H1 (cell line): ENCODE measurements around the gene HMGCLL1. TPM values are rescaled to one million over a fixed set of nuclear protein-coding genes. Genes with fewer than 3 reads are reported as not detected.

Experiments
- CHD2 ChIP-seq: IDR thresholded peaks from 2 replicates; pipeline ENCODE4 v1.6.1; 2012; ENCODE audit warnings: low read length, improper control_type of control experiment
- CHD7 ChIP-seq: fragments of 300-600 bp; sonication (generic); IDR thresholded peaks from 2 replicates; pipeline ENCODE4 v1.7.1; 2012; ENCODE audit warnings: low read length, moderate library complexity, mild to moderate bottlenecking, inconsistent platforms; ENCODE audit not compliant: insufficient replicate concordance
- CTCF ChIP-seq, 3 experiments: IDR thresholded peaks; 1 replicate in 2 of 3; 2 replicates in 1 of 3; pipeline versions ENCODE4 v1.5.1 to v1.6.1; 2011; ENCODE audit warnings: low read length in 3 of 3, mild to moderate bottlenecking in 3 of 3, inconsistent platforms in 2 of 3, low read depth in 1 of 3, moderate library complexity in 1 of 3; ENCODE audit not compliant: insufficient read depth in 1 of 3; ENCODE audit errors: control extremely low read depth in 1 of 3
- EZH2 ChIP-seq: fragments of 200-600 bp; sonication (generic); IDR thresholded peaks from 2 replicates; pipeline ENCODE4 v1.7.1; 2012; ENCODE audit warnings: low read depth, mild to moderate bottlenecking, moderate library complexity, low read length, inconsistent platforms; ENCODE audit not compliant: severe bottlenecking
- GTF2F1 ChIP-seq: IDR thresholded peaks from 2 replicates; pipeline ENCODE4 v1.6.1; 2012; ENCODE audit warnings: low read depth, low read length, improper control_type of control experiment, borderline replicate concordance
- NANOG ChIP-seq: IDR thresholded peaks from 2 replicates; pipeline ENCODE4 v1.6.1; 2011; ENCODE audit warnings: low read length, low read depth, mild to moderate bottlenecking, inconsistent platforms; ENCODE audit not compliant: insufficient read depth, poor library complexity, severe bottlenecking
- SIN3A ChIP-seq, 2 experiments: IDR thresholded peaks in 1 of 2; conservative IDR thresholded peaks in 1 of 2; 2 replicates each; pipeline ENCODE4 v1.6.1; 2011 to 2012; ENCODE audit warnings: low read length in 2 of 2, improper control_type of control experiment in 1 of 2, low read depth in 1 of 2, mild to moderate bottlenecking in 1 of 2
- polyA plus RNA-seq, 7 experiments: library from polyadenylated mRNA; depleted of rRNA in 3 of 7; stranded (reverse) in 5 of 7; unstranded in 2 of 7; fragments of >200 nt in 5 of 7; fragments of 200-250 nt in 2 of 7; gene quantifications; 1 replicate in 5 of 7; 2 replicates in 1 of 7; 4 replicates in 1 of 7; pipeline versions ENCODE4 v1.2.1 to v1.2.3, GENCODE V29; 2011 to 2013; ENCODE audit warnings: missing spikeins in 2 of 7, mixed read lengths in 2 of 7
- total RNA-seq: library from RNA; stranded (reverse); fragmentation: NEBNext Ultra II Directional; extraction: Animal tissue kit (Norgen Biotek cat#: 25700); gene quantifications from 2 replicates; pipeline ENCODE4 v1.2.1, GENCODE V29; 2021

The HMGCLL1 gene
- total and polyA plus RNA-seq, 2 of the 8 experiments (the other 6 are each of a cell fraction or from before 2014, with no cell fraction given) = 0.06 to 0.41 TPM

DNA sequence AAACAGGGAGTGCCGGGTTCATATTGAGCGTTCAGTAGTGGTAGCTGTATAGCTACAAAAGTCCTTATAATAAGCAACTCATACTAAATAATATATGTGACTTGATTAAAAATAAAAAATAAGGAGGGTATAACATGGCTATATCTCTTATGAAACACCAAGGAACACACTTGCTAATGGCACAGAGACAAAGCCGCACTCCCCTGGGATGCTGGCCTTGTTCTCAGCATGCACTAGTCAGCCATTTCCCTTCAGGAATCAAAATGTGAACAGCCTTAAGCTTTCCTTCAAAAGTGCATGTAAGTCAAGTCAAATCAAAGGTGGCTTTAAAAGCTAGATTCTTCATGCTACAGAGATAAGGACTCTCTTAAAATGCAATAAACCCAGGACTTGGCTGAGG is 9.4 kb downstream of the HMGCLL1 start (continued):
- TF ChIP-seq CHD7 (no peak), EZH2 (no peak), SIN3A (conservative IDR thresholded peaks at IDR 0.05 in 1 of 2, IDR thresholded peaks at IDR 0.05 in 1 of 2; ENCODE audit: low read depth in 1 of 2, low read length in 2 of 2) (no peak), NANOG (no peak), CTCF (IDR thresholded peaks at IDR 0.05; ENCODE audit: control extremely low read depth in 1 of 3, insufficient read depth in 1 of 3, low read depth in 1 of 3, low read length in 3 of 3) (no peak), CHD2 (no peak), GTF2F1 (no peak)
